Nephron (organoid): Measurements from ENCODE around the gene PKNOX2.

Experiments used
- H3K27ac Mint-ChIP-seq, 3 experiments: 2 replicates each; pipeline ENCODE4 v1.8.0; 2020; ENCODE audit warnings: mixed read lengths in 3 of 3, mild to moderate bottlenecking in 2 of 3, moderate library complexity in 1 of 3
- H3K27me3 Mint-ChIP-seq: 2 replicates; pipeline ENCODE4 v1.8.0; 2021; ENCODE audit warnings: low read depth, mild to moderate bottlenecking, moderate library complexity, mixed read lengths
- H3K36me3 Mint-ChIP-seq: 2 replicates; pipeline ENCODE4 v1.8.0; 2020; ENCODE audit warnings: low read depth, mixed read lengths
- H3K4me1 Mint-ChIP-seq: 2 replicates; pipeline ENCODE4 v1.8.0; 2020; ENCODE audit warnings: mixed read lengths
- H3K4me3 Mint-ChIP-seq, 3 experiments: 2 replicates each; pipeline ENCODE4 v1.8.0; 2020; ENCODE audit warnings: mild to moderate bottlenecking in 3 of 3, mixed read lengths in 3 of 3, moderate library complexity in 2 of 3
- H3K9me3 Mint-ChIP-seq: 2 replicates; pipeline ENCODE4 v1.8.0; 2020; ENCODE audit warnings: mixed read lengths
- CTCF ChIP-seq, 3 experiments: fragments of 200-600 bp; sonication (generic); IDR thresholded peaks; one replicate each; pipeline ENCODE4 v1.5.0; 2021; ENCODE audit warnings: antibody characterized with exemption in 3 of 3; ENCODE audit not compliant: unreplicated experiment in 3 of 3

The PKNOX2 gene

GRCh38 chr11:125337836-125338834, 173.6 kb downstream of the PKNOX2 start:
- Mint-ChIP-seq H3K4me3 (no peak overlapping the region), H3K36me3 (peaks cover 28% of the 10 kb centered on the region), H3K27ac (peak overlapping the region; percentile 32 to 92 (median 54)), H3K27me3 (peaks cover 11% of the 10 kb centered on the region), H3K4me1 (peaks cover 70% of the 10 kb centered on the region), H3K9me3 (no peaks in the 10 kb centered on the region)
- TF ChIP-seq CTCF (IDR thresholded peaks at IDR 0.05; ENCODE audit: unreplicated experiment in 3 of 3), result no peak

GRCh38 chr11:125338886-125339811, 174.6 kb downstream of the PKNOX2 start:
- Mint-ChIP-seq H3K27ac (peak overlapping the region; percentile 10 to 92 (median 54)), H3K9me3 (no peaks in the 10 kb centered on the region), H3K27me3 (peaks cover 11% of the 10 kb centered on the region), H3K36me3 (peaks cover 23% of the 10 kb centered on the region), H3K4me1 (peaks cover 74% of the 10 kb centered on the region), H3K4me3 (peak overlapping the region in 1 of 3 experiments; percentile 15)
- no peak for TF ChIP-seq CTCF (IDR thresholded peaks at IDR 0.05; ENCODE audit: unreplicated experiment in 3 of 3)

GRCh38 chr11:125341676-125342075, 177.1 kb downstream of the PKNOX2 start:
- no peak for TF ChIP-seq CTCF (IDR thresholded peaks at IDR 0.05; ENCODE audit: unreplicated experiment in 3 of 3)
- Mint-ChIP-seq H3K27ac (peak overlapping the region; percentile 53 to 71 (median 70)), H3K27me3 (peaks cover 6% of the 10 kb centered on the region), H3K9me3 (no peaks in the 10 kb centered on the region), H3K4me3 (no peak overlapping the region), H3K4me1 (peaks cover 89% of the 10 kb centered on the region), H3K36me3 (peaks cover 15% of the 10 kb centered on the region)

GRCh38 chr11:125342281-125342930, 177.9 kb downstream of the PKNOX2 start:
- no peak for TF ChIP-seq CTCF (IDR thresholded peaks at IDR 0.05; ENCODE audit: unreplicated experiment in 3 of 3)
- H3K36me3 Mint-ChIP-seq, result peaks cover 13% of the 10 kb centered on the region
- H3K9me3 Mint-ChIP-seq, result no peaks in the 10 kb centered on the region
- H3K27me3 Mint-ChIP-seq, result peaks cover 6% of the 10 kb centered on the region
- peak overlapping the region in 2 of 3 experiments; percentile 2 to 6 for H3K4me3 Mint-ChIP-seq
- H3K27ac Mint-ChIP-seq, result peak overlapping the region; percentile 71 to 87 (median 87)
- H3K4me1 Mint-ChIP-seq, result peaks cover 92% of the 10 kb centered on the region

- H3K27ac Mint-ChIP-seq, result peak overlapping the region; percentile 71 to 87 (median 87)
- no peaks in the 10 kb centered on the region for H3K9me3 Mint-ChIP-seq
- peaks cover 5% of the 10 kb centered on the region for H3K36me3 Mint-ChIP-seq
- peak overlapping the region in 2 of 3 experiments; percentile 24 to 27 for H3K4me3 Mint-ChIP-seq
- H3K27me3 Mint-ChIP-seq, result peaks cover 6% of the 10 kb centered on the region
- peaks cover 92% of the 10 kb centered on the region for H3K4me1 Mint-ChIP-seq
- no peak for TF ChIP-seq CTCF (IDR thresholded peaks at IDR 0.05; ENCODE audit: unreplicated experiment in 3 of 3)
Measured at GRCh38 chr11:125343086-125343717, 178.7 kb downstream of the PKNOX2 start.
